ENCODE measurements around the gene UXS1. TPM values are rescaled to one million over a fixed set of nuclear protein-coding genes. Genes with fewer than 3 reads are reported as not detected.

UXS1 gene
- polyA plus RNA-seq, 3 donors: 23.4 to 33.8 (median 29.3) TPM

GRCh38 chr2:106113361-106113966, 80.6 kb downstream of the UXS1 start:
- Histone ChIP-seq H3K4me3 (replicated peaks in 1 of 3; ENCODE audit: low read depth in 2 of 3, low read length in 3 of 3) (no peak overlapping the region), H3K27me3 (ENCODE audit: control insufficient read depth in 2 of 2, insufficient read depth in 2 of 2, low read length in 2 of 2) (no peaks in the 10 kb centered on the region), H2AFZ (ENCODE audit: insufficient read depth, low read depth, low read length, poor library complexity, severe bottlenecking) (no peak overlapping the region), H3K36me3 (replicated peaks in 1 of 2; ENCODE audit: control insufficient read depth in 1 of 2, insufficient read depth in 2 of 2, low read length in 2 of 2) (peaks cover 38 to 95% of the 10 kb centered on the region in 2 donors), H3K4me2 (replicated peaks; ENCODE audit: extremely low read depth, low read length, poor library complexity, severe bottlenecking) (no peak overlapping the region), H3K4me1 (ENCODE audit: control insufficient read depth in 1 of 2, insufficient read depth in 2 of 2, low read length in 2 of 2) (no peaks in the 10 kb centered on the region), H3K27ac (ENCODE audit: low read depth in 1 of 2, low read length in 2 of 2) (no peak overlapping the region), H3K79me2 (ENCODE audit: insufficient read depth, low read length) (no peaks in the 10 kb centered on the region), H3K9ac (ENCODE audit: insufficient read depth, low read length, poor library complexity, severe bottlenecking) (no peak overlapping the region), H3K9me3 (replicated peaks in 1 of 2; ENCODE audit: control insufficient read depth in 1 of 2, insufficient read depth in 1 of 2, low read length in 2 of 2) (no peaks in the 10 kb centered on the region), H4K20me1 (ENCODE audit: insufficient read depth, low read length) (no peaks in the 10 kb centered on the region)
- TF ChIP-seq CTCF (IDR thresholded peaks at IDR 0.05): no peak
- Mint-ChIP-seq H3K27ac (peak overlapping the region in 1 of 7 donors; percentile 33), H3K4me1 (peaks cover 15% of the 10 kb centered on the region), H3K4me3 (no peak overlapping the region), H3K9me3 (no peaks in the 10 kb centered on the region), H3K36me3 (peaks cover 50 to 64% of the 10 kb centered on the region in 2 donors), H3K27me3 (ENCODE audit: low read depth in 3 of 3) (peaks cover 0 to 2% (median 0%) of the 10 kb centered on the region in 3 donors)
- intact Hi-C loops (cut with micrococcal nuclease): no loop called here
- 96% methylated on average over 12 of the region's 13 CpGs for WGBS (ENCODE audit: insufficient coverage)
- DNase-seq: no peak

DNA sequence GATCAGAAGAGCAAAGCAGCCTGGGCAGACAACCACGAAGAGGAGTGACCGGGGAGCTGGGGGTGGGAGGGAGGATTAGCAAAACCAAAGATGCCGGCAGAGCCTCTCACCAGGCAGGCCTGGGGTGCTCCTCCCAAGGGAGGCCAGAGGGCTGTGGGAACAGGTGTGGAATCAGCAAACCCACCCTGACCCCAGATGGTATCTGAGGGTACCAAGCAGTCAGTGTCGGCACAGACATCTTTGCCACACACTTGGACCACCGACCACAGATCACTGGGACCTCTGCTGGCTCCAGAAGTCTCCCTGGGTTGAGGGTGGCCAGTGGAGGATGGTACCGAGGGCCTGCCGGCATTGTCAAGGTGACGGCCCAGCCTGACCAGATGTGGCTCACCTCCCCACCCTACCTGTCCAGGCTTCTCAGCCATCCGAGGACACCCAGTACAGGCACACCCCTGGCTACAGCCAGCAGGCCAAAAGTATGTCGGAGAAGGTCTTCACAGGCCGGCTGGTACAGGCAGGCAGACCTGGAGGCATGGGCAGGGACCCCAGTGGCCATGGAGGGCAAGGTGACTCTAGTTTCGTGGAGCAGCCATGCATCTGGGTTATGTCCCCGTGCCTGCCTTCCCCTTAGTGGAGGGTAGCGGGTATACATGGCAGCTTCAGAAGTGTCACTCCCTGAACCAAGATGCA, 82.1 kb downstream of the UXS1 start:
- no peak overlapping the region for H3K27ac ChIP-seq (ENCODE audit: low read depth in 1 of 2, low read length in 2 of 2)
- no peak overlapping the region for H2AFZ ChIP-seq (ENCODE audit: insufficient read depth, low read depth, low read length, poor library complexity, severe bottlenecking)
- H3K36me3 ChIP-seq (replicated peaks in 1 of 2; ENCODE audit: control insufficient read depth in 1 of 2, insufficient read depth in 2 of 2, low read length in 2 of 2): peaks cover 46 to 95% of the 10 kb centered on the region in 2 donors
- DNase-seq: no peak
- H3K4me1 ChIP-seq (ENCODE audit: control insufficient read depth in 1 of 2, insufficient read depth in 2 of 2, low read length in 2 of 2): no peaks in the 10 kb centered on the region
- TF ChIP-seq CTCF (IDR thresholded peaks at IDR 0.05): no peak
- no peaks in the 10 kb centered on the region for H3K9me3 Mint-ChIP-seq
- H3K9ac ChIP-seq (ENCODE audit: insufficient read depth, low read length, poor library complexity, severe bottlenecking): no peak overlapping the region
- H3K4me3 ChIP-seq (replicated peaks in 1 of 3; ENCODE audit: low read depth in 2 of 3, low read length in 3 of 3): no peak overlapping the region
- H3K4me2 ChIP-seq (replicated peaks; ENCODE audit: extremely low read depth, low read length, poor library complexity, severe bottlenecking): no peak overlapping the region
- no peaks in the 10 kb centered on the region for H3K9me3 ChIP-seq (replicated peaks in 1 of 2; ENCODE audit: control insufficient read depth in 1 of 2, insufficient read depth in 1 of 2, low read length in 2 of 2)
- no peaks in the 10 kb centered on the region for H3K79me2 ChIP-seq (ENCODE audit: insufficient read depth, low read length)
- peak overlapping the region in 1 of 7 donors; percentile 12 for H3K27ac Mint-ChIP-seq
- no peak overlapping the region for H3K4me3 Mint-ChIP-seq
- peaks cover 0 to 2% (median 0%) of the 10 kb centered on the region in 3 donors for H3K27me3 Mint-ChIP-seq (ENCODE audit: low read depth in 3 of 3)
- intact Hi-C loops (cut with micrococcal nuclease): no loop called here
- H3K36me3 Mint-ChIP-seq: peaks cover 37 to 53% of the 10 kb centered on the region in 2 donors
- 95% methylated on average over 7 of the region's 14 CpGs for WGBS (ENCODE audit: insufficient coverage)
- no peaks in the 10 kb centered on the region for H4K20me1 ChIP-seq (ENCODE audit: insufficient read depth, low read length)
- H3K4me1 Mint-ChIP-seq: peaks cover 15% of the 10 kb centered on the region
- no peaks in the 10 kb centered on the region for H3K27me3 ChIP-seq (ENCODE audit: control insufficient read depth in 2 of 2, insufficient read depth in 2 of 2, low read length in 2 of 2)

Measured in CD14-positive monocyte (primary cell).